Glomerular endothelial cell (primary cell): ENCODE measurements around the gene SLC6A18. TPM values are rescaled to one million over a fixed set of nuclear protein-coding genes. Genes with fewer than 3 reads are reported as not detected.

Source experiments
- DNase-seq: peaks from one replicate; pipeline ENCODE4 v3.0.0-alpha.2; 2011; ENCODE audit warnings: low read depth, low spot score; ENCODE audit errors: extremely low read depth
- total RNA-seq: library from RNA; depleted of rRNA; stranded (reverse); fragments of >200 nt; gene quantifications from 2 replicates; pipeline ENCODE4 v1.2.3, GENCODE V29; 2015

Gene SLC6A18
- total RNA-seq, 1 donor from 2014 or later, result not detected

- no peak for DNase-seq
Measured at GRCh38 chr5:1202026-1202797, 23.0 kb upstream of the SLC6A18 start.

GRCh38 chr5:1202798-1203185 lies 22.4 kb upstream of the SLC6A18 start:
- DNase-seq, result no peak

- no peak for DNase-seq
Measured at GRCh38 chr5:1203311-1203967, 21.7 kb upstream of the SLC6A18 start.

- no peak for DNase-seq
Measured at GRCh38 chr5:1203968-1204692, 21.1 kb upstream of the SLC6A18 start.

GRCh38 chr5:1204693-1205242 lies 20.4 kb upstream of the SLC6A18 start:
- no peak for DNase-seq

- no peak for DNase-seq
Measured at GRCh38 chr5:1205255-1206180, 19.7 kb upstream of the SLC6A18 start.

GRCh38 chr5:1206521-1207412 lies 18.4 kb upstream of the SLC6A18 start:
- no peak for DNase-seq

- no peak for DNase-seq
Measured at GRCh38 chr5:1207555-1207954, 17.6 kb upstream of the SLC6A18 start.

- DNase-seq, result no peak
Measured at GRCh38 chr5:1208221-1208742, 16.9 kb upstream of the SLC6A18 start.

- DNase-seq, result no peak
Measured at GRCh38 chr5:1208743-1209488, 16.3 kb upstream of the SLC6A18 start.

GRCh38 chr5:1209489-1209852 lies 15.7 kb upstream of the SLC6A18 start:
- no peak for DNase-seq

GRCh38 chr5:1209896-1210776 lies 15.0 kb upstream of the SLC6A18 start:
- no peak for DNase-seq

GRCh38 chr5:1210832-1211251 lies 14.3 kb upstream of the SLC6A18 start:
- DNase-seq, result no peak

- no peak for DNase-seq
Measured at GRCh38 chr5:1211701-1212100, 13.5 kb upstream of the SLC6A18 start.

GRCh38 chr5:1212271-1212670 lies 12.9 kb upstream of the SLC6A18 start:
- DNase-seq, result no peak

GRCh38 chr5:1212881-1213280 lies 12.3 kb upstream of the SLC6A18 start:
- DNase-seq, result no peak

GRCh38 chr5:1213508-1214162 lies 11.5 kb upstream of the SLC6A18 start:
- no peak for DNase-seq
